Activated CD4-positive, alpha-beta memory T cell treated with anti-CD3 and anti-CD28 coated beads, Interleukin-2, amount 10 ng/mL, durations not matched to agents 7 days and 5 days (primary cell): Measurements from ENCODE around the gene GAB1. TPM values are rescaled to one million over a fixed set of nuclear protein-coding genes. Genes with fewer than 3 reads are reported as not detected.

ENCODE experiments used
- CTCF ChIA-PET: fragments of 350-600 bp; sonication (Branson Sonifier 250); formaldehyde crosslinking; loops from one replicate; lab custom pipeline; 2021; ENCODE audit warnings: antibody characterized with exemption, inconsistent platforms; lab: Charles Lee
- POLR2A ChIA-PET: fragments of 350-600 bp; sonication (Branson Sonifier 250); formaldehyde crosslinking; loops from one replicate; lab custom pipeline; 2021; ENCODE audit warnings: antibody characterized with exemption; lab: Charles Lee
- DNase-seq: peaks from one replicate; pipeline ENCODE4 v3.0.0-alpha.2; 2020
- H3K27ac Mint-ChIP-seq: one replicate; pipeline ENCODE4 v1.8.0; 2021; ENCODE audit warnings: mild to moderate bottlenecking, mixed read lengths
- H3K27me3 Mint-ChIP-seq: one replicate; pipeline ENCODE4 v1.8.0; 2021; ENCODE audit warnings: mixed read lengths
- H3K36me3 Mint-ChIP-seq: one replicate; pipeline ENCODE4 v1.8.0; 2021; ENCODE audit warnings: low read depth, mixed read lengths
- H3K4me1 Mint-ChIP-seq: one replicate; pipeline ENCODE4 v1.8.0; 2021; ENCODE audit warnings: mixed read lengths
- H3K4me3 Mint-ChIP-seq: one replicate; pipeline ENCODE4 v1.8.0; 2021; ENCODE audit warnings: mild to moderate bottlenecking, mixed read lengths
- H3K9me3 Mint-ChIP-seq: one replicate; pipeline ENCODE4 v1.8.0; 2021; ENCODE audit warnings: mixed read lengths
- total RNA-seq, 2 experiments: library from RNA; stranded (reverse); gene quantifications; one replicate each; pipeline ENCODE4 v1.2.3, GENCODE V29; 2021

Gene GAB1
- total RNA-seq, 2 experiments from 2014 or later = 0.80 to 0.86 TPM

DNA sequence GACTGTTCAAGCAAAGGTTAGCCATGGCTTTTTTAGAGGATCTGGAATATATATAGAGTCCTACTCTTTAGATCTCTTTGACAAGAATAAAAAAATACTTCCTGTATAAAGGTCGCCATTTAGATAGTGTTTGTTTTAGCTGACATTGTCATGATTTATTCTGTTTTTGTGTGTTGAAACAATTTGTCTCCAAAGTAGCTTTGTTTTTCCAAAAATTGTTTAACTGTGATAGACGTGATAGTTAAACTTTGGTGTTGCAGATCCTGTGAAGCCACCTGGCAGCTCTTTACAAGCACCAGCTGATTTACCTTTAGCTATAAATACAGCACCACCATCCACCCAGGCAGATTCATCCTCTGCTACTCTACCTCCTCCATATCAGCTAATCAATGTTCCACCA, 96.6 kb downstream of the GAB1 start:
- Mint-ChIP-seq H3K27ac (no peak overlapping the region), H3K27me3 (peaks cover 3% of the 10 kb centered on the region), H3K4me3 (no peak overlapping the region), H3K36me3 (no peaks in the 10 kb centered on the region), H3K9me3 (peaks cover 2% of the 10 kb centered on the region), H3K4me1 (no peaks in the 10 kb centered on the region)
- ChIA-PET CTCF (interaction anchor here (1.5 kb wide), 1 partner anchor 32 kb away, joined by 3 read pairs; no protein-coding TSS in a partner anchor), POLR2A (no interaction called here)
- no peak for DNase-seq

DNA sequence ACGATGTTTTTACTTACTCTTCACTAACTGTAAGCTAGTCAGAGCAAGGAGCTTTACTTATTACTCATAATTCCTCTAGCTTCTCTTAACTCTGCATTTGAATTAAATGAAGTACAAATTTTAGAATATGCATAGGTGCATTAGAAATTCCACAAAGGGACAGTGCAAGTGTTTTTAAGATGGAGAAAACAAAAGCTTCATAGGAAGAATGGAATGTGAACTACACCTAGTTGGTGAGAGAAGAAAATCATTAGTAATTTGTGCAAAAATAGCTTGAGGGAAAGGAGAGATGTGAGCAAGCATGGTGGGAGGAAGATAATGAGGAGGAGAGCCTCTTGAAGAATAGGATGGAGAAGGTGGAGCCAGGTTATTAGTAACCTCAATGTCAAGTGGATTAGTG, 99.3 kb downstream of the GAB1 start:
- Mint-ChIP-seq H3K36me3 (no peaks in the 10 kb centered on the region), H3K9me3 (peaks cover 2% of the 10 kb centered on the region), H3K27ac (no peak overlapping the region), H3K27me3 (peaks cover 4% of the 10 kb centered on the region), H3K4me1 (no peaks in the 10 kb centered on the region), H3K4me3 (no peak overlapping the region)
- POLR2A ChIA-PET = no interaction called here
- CTCF ChIA-PET = no interaction called here
- DNase-seq = no peak

DNA sequence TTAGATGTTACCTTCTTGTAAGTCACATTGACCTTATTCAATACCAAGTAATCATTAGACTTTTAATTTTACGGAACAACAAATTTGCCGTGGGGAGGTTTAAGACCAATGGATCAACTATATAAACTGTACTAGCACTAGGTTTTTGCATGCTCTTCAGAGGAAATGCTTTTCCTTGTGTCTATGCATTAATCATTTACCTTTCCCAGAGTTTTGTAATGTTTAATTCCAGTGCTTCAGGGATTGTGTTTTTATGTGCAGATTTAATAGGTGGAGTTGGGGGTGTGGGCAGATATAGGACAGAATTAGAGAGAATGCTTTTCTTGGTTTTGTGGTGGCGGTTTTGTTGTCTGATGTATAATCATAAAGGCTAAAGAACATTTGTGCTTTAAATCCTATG, 100.8 kb downstream of the GAB1 start:
- H3K4me3 Mint-ChIP-seq = no peak overlapping the region
- peaks cover 4% of the 10 kb centered on the region for H3K27me3 Mint-ChIP-seq
- no peaks in the 10 kb centered on the region for H3K36me3 Mint-ChIP-seq
- DNase-seq = no peak
- no peaks in the 10 kb centered on the region for H3K9me3 Mint-ChIP-seq
- no peaks in the 10 kb centered on the region for H3K4me1 Mint-ChIP-seq
- ChIA-PET POLR2A (no interaction called here), CTCF (no interaction called here)
- no peak overlapping the region for H3K27ac Mint-ChIP-seq

DNA sequence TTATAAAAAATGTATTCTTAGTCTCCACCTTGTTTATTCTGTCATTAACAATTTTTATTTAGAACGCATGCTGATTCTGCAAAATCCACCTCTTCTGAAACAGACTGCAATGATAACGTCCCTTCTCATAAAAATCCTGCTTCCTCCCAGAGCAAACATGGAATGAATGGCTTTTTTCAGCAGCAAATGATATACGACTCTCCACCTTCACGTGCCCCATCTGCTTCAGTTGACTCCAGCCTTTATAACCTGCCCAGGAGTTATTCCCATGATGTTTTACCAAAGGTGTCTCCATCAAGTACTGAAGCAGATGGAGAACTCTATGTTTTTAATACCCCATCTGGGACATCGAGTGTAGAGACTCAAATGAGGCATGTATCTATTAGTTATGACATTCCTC, 101.3 kb downstream of the GAB1 start:
- Mint-ChIP-seq H3K4me1 (no peaks in the 10 kb centered on the region), H3K36me3 (no peaks in the 10 kb centered on the region), H3K27me3 (peaks cover 4% of the 10 kb centered on the region), H3K27ac (no peak overlapping the region), H3K4me3 (no peak overlapping the region), H3K9me3 (no peaks in the 10 kb centered on the region)
- ChIA-PET CTCF (no interaction called here), POLR2A (no interaction called here)
- DNase-seq = no peak

DNA sequence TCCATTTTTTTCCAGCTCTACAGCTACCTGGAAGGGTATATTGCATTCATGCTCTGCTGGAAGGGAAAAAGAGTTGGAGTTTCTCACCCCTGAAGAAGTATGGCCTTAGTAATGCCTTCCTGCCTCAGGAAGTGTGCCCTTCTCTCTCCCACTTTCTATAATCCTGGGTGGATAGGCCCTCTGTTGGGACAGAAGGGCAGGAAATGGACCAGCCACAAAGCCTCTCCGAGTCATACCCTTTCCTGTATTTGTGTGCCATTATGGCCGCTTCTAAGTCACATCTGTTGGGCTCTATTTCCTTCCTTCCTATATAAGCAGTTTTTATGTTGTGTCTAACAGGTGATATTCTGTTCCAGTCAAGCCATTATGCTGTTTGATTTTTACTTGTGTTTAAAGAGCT, 102.0 kb downstream of the GAB1 start:
- Mint-ChIP-seq H3K27ac (no peak overlapping the region), H3K9me3 (no peaks in the 10 kb centered on the region), H3K4me3 (no peak overlapping the region), H3K4me1 (no peaks in the 10 kb centered on the region), H3K27me3 (peaks cover 4% of the 10 kb centered on the region), H3K36me3 (no peaks in the 10 kb centered on the region)
- CTCF ChIA-PET = no interaction called here
- no peak for DNase-seq
- POLR2A ChIA-PET = interaction anchor here (0.6 kb wide), 1 partner anchor 615 kb away, joined by 3 read pairs; no protein-coding TSS in a partner anchor

DNA sequence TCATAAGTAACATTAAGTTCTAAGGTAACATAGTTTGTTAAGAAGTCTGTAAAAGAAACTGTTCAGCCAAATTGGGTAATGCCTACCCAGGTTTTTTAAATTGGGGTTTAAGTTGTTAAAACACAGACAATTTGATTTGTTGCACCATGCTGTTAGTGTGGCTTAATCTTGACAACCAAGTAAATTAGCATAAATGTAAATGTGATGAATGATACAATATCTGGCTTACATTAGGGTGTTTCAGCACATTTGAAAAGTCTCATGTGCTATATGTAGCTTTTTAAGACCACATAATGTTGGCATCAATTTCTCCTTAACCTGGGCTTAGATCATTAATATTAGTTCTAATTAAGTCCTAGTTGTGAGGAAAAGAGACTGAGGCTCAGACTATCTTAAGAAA, 104.4 kb downstream of the GAB1 start:
- POLR2A ChIA-PET = no interaction called here
- H3K27ac Mint-ChIP-seq = no peak overlapping the region
- no peaks in the 10 kb centered on the region for H3K4me1 Mint-ChIP-seq
- no peak overlapping the region for H3K4me3 Mint-ChIP-seq
- no peaks in the 10 kb centered on the region for H3K9me3 Mint-ChIP-seq
- H3K27me3 Mint-ChIP-seq = peaks cover 4% of the 10 kb centered on the region
- no peaks in the 10 kb centered on the region for H3K36me3 Mint-ChIP-seq
- DNase-seq = no peak
- CTCF ChIA-PET = no interaction called here

DNA sequence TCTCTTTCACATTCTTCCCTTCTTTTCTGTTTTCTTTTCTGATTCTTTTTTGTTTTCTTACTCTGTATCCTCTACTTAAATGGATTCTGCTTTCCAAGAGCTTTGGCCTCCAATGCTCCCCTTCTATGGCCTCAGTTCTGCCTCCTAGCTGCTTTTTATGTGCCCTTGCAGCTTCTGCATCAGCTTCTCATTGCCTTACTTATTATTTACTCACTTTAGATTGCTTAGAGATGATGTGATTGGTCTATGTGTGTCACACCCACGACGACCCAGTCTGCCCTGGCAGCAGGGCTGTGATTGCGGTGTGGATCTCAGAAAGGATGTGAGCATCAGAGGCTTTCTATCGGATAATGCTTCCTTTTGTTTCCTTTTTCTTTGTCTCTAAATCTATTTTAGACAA, 105.0 kb downstream of the GAB1 start:
- Mint-ChIP-seq H3K27me3 (peaks cover 4% of the 10 kb centered on the region), H3K4me1 (no peaks in the 10 kb centered on the region), H3K4me3 (no peak overlapping the region), H3K27ac (no peak overlapping the region), H3K9me3 (no peaks in the 10 kb centered on the region), H3K36me3 (no peaks in the 10 kb centered on the region)
- POLR2A ChIA-PET = no interaction called here
- no peak for DNase-seq
- CTCF ChIA-PET = no interaction called here

DNA sequence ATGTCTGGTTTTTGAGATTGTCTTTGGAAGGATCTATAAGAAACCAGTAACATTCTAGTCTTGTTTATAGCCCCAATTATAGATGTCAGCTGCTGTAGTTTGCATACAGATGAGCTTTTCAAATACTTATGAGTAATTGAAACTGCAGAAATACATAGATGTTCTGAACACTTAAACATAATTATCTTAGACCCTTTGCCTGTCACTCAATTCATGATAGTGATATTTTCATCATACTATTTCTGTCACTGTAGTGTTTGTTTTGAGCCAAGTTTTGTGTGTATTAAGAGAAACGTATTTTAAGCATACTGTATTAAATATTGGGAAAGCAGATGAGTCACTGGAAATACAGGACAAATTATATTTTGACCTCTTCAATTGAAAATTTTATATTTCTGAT, 107.1 kb downstream of the GAB1 start:
- H3K27ac Mint-ChIP-seq = no peak overlapping the region
- no peak for DNase-seq
- no peaks in the 10 kb centered on the region for H3K36me3 Mint-ChIP-seq
- H3K27me3 Mint-ChIP-seq = peaks cover 1% of the 10 kb centered on the region
- ChIA-PET POLR2A (no interaction called here), CTCF (no interaction called here)
- H3K4me1 Mint-ChIP-seq = no peaks in the 10 kb centered on the region
- H3K9me3 Mint-ChIP-seq = no peaks in the 10 kb centered on the region
- H3K4me3 Mint-ChIP-seq = no peak overlapping the region

DNA sequence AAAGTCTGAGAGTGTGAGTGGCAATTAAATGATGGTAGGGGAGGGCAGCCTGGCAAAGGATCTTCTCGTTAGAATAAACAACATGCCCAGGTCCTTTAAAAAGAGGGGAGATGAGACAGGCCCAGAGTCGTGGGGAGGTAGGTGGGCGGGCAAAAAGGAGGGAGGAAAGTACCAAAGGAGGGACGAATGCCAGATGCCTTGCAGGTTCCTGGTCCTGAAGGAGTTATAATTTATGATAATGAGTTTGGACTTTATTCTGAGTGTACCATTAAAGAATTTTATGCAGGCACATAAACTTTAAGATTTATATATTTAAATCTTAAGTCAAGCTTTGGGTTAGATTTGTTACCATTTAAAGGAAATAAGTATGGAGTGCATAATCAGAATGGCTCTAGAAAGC, 114.5 kb downstream of the GAB1 start:
- DNase-seq = no peak
- H3K4me3 Mint-ChIP-seq = no peak overlapping the region
- ChIA-PET CTCF (no interaction called here), POLR2A (no interaction called here)
- H3K27ac Mint-ChIP-seq = no peak overlapping the region
- H3K4me1 Mint-ChIP-seq = no peaks in the 10 kb centered on the region
- no peaks in the 10 kb centered on the region for H3K36me3 Mint-ChIP-seq
- no peaks in the 10 kb centered on the region for H3K9me3 Mint-ChIP-seq
- H3K27me3 Mint-ChIP-seq = no peaks in the 10 kb centered on the region

DNA sequence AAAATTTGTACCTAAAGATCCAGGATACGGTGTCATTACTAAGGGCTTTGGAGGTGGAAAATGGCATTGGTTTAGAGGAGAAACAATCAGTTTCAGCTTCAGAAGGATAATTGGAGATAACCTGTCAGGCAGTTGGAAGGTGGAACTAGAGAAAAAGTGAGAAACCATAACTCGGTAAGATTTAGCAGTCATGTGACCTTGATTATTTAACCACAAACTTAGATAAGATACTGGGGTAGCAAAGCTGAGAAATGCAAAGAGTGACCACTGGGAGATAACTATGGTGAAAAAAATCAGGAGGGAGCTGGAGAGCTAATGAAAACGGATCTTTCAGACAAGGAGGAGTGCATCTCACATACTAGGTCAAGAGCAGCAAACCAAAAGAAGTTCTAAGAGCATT, 118.5 kb downstream of the GAB1 start:
- no peak for DNase-seq
- Mint-ChIP-seq H3K9me3 (no peaks in the 10 kb centered on the region), H3K4me3 (no peak overlapping the region), H3K36me3 (no peaks in the 10 kb centered on the region), H3K27ac (no peak overlapping the region), H3K4me1 (no peaks in the 10 kb centered on the region), H3K27me3 (peaks cover 2% of the 10 kb centered on the region)
- POLR2A ChIA-PET = no interaction called here
- CTCF ChIA-PET = no interaction called here

DNA sequence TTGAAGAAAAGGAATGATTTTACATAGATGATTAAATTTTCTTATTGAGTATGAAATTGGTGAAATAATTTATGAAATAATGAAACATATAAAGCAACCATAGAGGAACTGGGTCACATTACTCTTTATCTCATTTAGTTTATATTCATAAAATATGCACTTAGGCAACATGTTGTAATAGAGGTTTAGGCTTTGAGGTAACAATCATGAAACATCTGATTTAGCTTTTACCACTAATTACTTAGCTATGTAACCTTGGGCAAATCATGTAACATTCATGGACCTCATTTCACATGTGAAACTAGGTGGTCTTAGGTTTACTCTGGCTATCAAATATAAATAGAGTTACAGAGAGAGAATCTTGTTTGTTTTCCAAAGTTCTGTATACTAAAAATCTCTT, 122.3 kb downstream of the GAB1 start:
- Mint-ChIP-seq H3K36me3 (no peaks in the 10 kb centered on the region), H3K9me3 (no peaks in the 10 kb centered on the region), H3K4me1 (no peaks in the 10 kb centered on the region), H3K4me3 (no peak overlapping the region), H3K27me3 (peaks cover 4% of the 10 kb centered on the region), H3K27ac (no peak overlapping the region)
- no peak for DNase-seq
- POLR2A ChIA-PET = no interaction called here
- CTCF ChIA-PET = no interaction called here

DNA sequence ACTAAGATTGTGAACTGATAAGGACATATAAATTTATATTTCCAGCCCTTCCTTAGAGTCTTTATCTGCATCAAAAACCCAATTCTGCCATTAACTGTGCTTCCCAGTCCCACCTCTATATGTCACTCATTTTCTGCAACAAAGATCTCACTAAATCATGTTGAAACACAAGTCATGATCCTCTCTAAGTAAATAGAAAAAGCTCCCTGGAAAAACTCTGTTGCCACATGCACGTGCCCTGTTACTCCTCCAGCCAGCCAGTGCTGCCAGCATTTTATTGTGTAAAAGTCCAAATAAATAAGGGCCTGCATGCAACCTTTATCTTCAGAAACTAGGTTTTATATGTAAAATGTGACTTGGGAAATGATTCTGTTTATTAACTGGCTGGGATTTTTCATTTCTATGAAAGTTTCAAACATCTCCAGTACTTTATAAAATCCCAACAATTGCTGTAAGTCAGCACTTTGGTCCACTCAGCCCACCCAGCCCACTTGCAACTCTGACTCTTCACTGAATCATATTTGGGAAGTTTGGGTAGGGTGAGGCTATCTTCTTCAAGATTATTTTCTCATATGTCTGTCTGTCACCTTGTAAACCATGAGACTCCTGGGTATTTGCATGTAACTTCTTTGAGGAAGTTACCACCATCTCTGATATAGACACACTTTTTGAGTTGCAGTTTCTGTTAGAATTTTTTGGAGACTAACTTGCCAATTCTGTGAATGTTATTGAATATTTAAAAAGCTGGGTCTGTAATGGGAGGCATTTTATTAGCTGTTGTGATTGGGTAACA, 136.9 kb downstream of the GAB1 start:
- no peak overlapping the region for H3K4me3 Mint-ChIP-seq
- no peak for DNase-seq
- H3K36me3 Mint-ChIP-seq = no peaks in the 10 kb centered on the region
- no peaks in the 10 kb centered on the region for H3K9me3 Mint-ChIP-seq
- POLR2A ChIA-PET = no interaction called here
- no peaks in the 10 kb centered on the region for H3K4me1 Mint-ChIP-seq
- peaks cover 2% of the 10 kb centered on the region for H3K27me3 Mint-ChIP-seq
- CTCF ChIA-PET = no interaction called here
- no peak overlapping the region for H3K27ac Mint-ChIP-seq

DNA sequence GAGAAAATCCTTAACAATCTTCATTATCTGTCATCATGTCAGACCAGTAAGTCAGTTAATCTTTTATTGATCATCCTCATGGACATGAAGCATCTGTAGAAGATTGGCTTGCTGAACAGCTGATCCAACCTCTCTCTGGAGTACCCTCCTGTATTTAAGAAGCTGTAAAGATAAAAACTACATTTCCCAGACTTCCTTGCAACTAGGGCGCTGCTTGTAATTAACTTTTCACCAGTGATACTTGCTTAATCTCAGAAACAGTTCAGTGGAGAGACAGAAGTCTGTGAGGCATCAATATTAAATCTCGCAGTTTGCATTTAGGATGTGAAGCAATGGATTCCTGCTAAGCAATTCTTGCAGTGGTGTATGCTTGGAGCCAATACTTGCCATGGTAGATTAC, 140.8 kb downstream of the GAB1 start:
- ChIA-PET CTCF (no interaction called here), POLR2A (no interaction called here)
- Mint-ChIP-seq H3K4me1 (no peaks in the 10 kb centered on the region), H3K4me3 (no peak overlapping the region), H3K36me3 (no peaks in the 10 kb centered on the region), H3K27me3 (peaks cover 7% of the 10 kb centered on the region), H3K9me3 (no peaks in the 10 kb centered on the region), H3K27ac (no peak overlapping the region)
- DNase-seq = no peak

DNA sequence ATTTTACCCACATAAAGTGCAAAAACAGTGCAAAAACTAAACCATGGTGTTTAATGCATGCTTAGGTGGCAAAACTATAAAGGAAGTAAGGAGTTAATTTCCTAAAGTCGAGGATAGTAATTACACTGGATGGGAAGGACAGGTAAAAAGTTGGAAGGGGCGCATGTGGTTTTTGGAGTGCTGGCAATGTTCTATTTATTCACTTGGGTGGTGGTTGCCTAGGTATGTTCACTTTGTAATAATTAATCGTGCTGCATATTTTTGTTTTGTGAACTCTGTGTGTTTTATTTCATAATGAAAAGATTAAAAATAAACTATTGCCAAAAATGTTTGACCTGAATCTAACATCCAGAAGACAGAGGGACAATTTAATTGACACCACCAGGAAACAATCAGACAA, 144.7 kb downstream of the GAB1 start:
- peaks cover 16% of the 10 kb centered on the region for H3K27me3 Mint-ChIP-seq
- H3K36me3 Mint-ChIP-seq = no peaks in the 10 kb centered on the region
- no peak overlapping the region for H3K27ac Mint-ChIP-seq
- H3K9me3 Mint-ChIP-seq = no peaks in the 10 kb centered on the region
- no peak overlapping the region for H3K4me3 Mint-ChIP-seq
- DNase-seq = no peak
- H3K4me1 Mint-ChIP-seq = no peaks in the 10 kb centered on the region
- ChIA-PET POLR2A (no interaction called here), CTCF (no interaction called here)
